Measurements from ENCODE around the gene MARCO. TPM values are rescaled to one million over a fixed set of nuclear protein-coding genes. Genes with fewer than 3 reads are reported as not detected.

Gene MARCO
- total RNA-seq, 4 donors from 2014 or later: 0.87 to 23.7 (median 2.9) TPM

- no peak for DNase-seq
- Histone ChIP-seq H3K4me3 (no peak overlapping the region), H3K4me1 (no peaks in the 10 kb centered on the region), H3K27ac (no peak overlapping the region), H3K27me3 (peaks cover 0 to 13% (median 0%) of the 10 kb centered on the region in 4 donors), H3K36me3 (no peaks in the 10 kb centered on the region), H3K9me3 (no peaks in the 10 kb centered on the region)
- intact Hi-C loops (cut with DNase I): no loop called here
- TF ChIP-seq CTCF (IDR thresholded peaks at IDR 0.05) (no peak), POLR2A (IDR thresholded peaks at IDR 0.05) (no peak)
- whole genome bisulfite sequencing, 2 donors: 75 to 84% methylated on average over 8 to 10 of the region's 10 CpGs
Observed at GRCh38 chr2:118990757-118991545, 49.0 kb downstream of the MARCO start.

- intact Hi-C loops (cut with DNase I): no loop called here
- no peaks in the 10 kb centered on the region for H3K36me3 ChIP-seq
- H3K4me3 ChIP-seq: no peak overlapping the region
- no peak overlapping the region for H3K27ac ChIP-seq
- WGBS, 2 donors: 80 to 86% methylated on average over 1 of the region's 1 CpG
- no peak for DNase-seq
- TF ChIP-seq POLR2A (IDR thresholded peaks at IDR 0.05) (no peak), CTCF (IDR thresholded peaks at IDR 0.05) (no peak)
- H3K9me3 ChIP-seq: no peaks in the 10 kb centered on the region
- peaks cover 0 to 13% (median 0%) of the 10 kb centered on the region in 4 donors for H3K27me3 ChIP-seq
- H3K4me1 ChIP-seq: no peaks in the 10 kb centered on the region
Observed at GRCh38 chr2:118991554-118991953, 49.6 kb downstream of the MARCO start.

GRCh38 chr2:118992740-118993391 is 50.9 kb downstream of the MARCO start:
- peaks cover 0 to 7% (median 0%) of the 10 kb centered on the region in 4 donors for H3K27me3 ChIP-seq
- no peak for TF ChIP-seq CTCF (IDR thresholded peaks at IDR 0.05)
- no peak for TF ChIP-seq POLR2A (IDR thresholded peaks at IDR 0.05)
- no peaks in the 10 kb centered on the region for H3K9me3 ChIP-seq
- WGBS, 2 donors: 56 to 65% methylated on average over 13 of the region's 13 CpGs
- H3K27ac ChIP-seq: no peak overlapping the region
- no peaks in the 10 kb centered on the region for H3K36me3 ChIP-seq
- no peak for DNase-seq
- intact Hi-C loops (cut with DNase I): no loop called here
- H3K4me1 ChIP-seq: no peaks in the 10 kb centered on the region
- no peak overlapping the region for H3K4me3 ChIP-seq

GRCh38 chr2:118993392-118993752 is 51.4 kb downstream of the MARCO start:
- WGBS, 2 donors: 61 to 73% methylated on average over 2 of the region's 4 CpGs
- no peak overlapping the region for H3K4me3 ChIP-seq
- intact Hi-C loops (cut with DNase I): no loop called here
- H3K27ac ChIP-seq: no peak overlapping the region
- H3K27me3 ChIP-seq: peaks cover 0 to 6% (median 0%) of the 10 kb centered on the region in 4 donors
- TF ChIP-seq POLR2A (IDR thresholded peaks at IDR 0.05) (no peak), CTCF (IDR thresholded peaks at IDR 0.05) (no peak)
- H3K36me3 ChIP-seq: no peaks in the 10 kb centered on the region
- no peaks in the 10 kb centered on the region for H3K4me1 ChIP-seq
- H3K9me3 ChIP-seq: no peaks in the 10 kb centered on the region
- DNase-seq: no peak

- no peak for DNase-seq
- WGBS, 2 donors: 70% methylated on average over 5 of the region's 14 CpGs
Observed at GRCh38 chr2:118994172-118994700, 52.2 kb downstream of the MARCO start.

More at GRCh38 chr2:118994172-118994700, 52.2 kb downstream of the MARCO start:
- Histone ChIP-seq H3K4me3 (no peak overlapping the region), H3K36me3 (no peaks in the 10 kb centered on the region), H3K27ac (no peak overlapping the region), H3K9me3 (no peaks in the 10 kb centered on the region), H3K27me3 (no peaks in the 10 kb centered on the region), H3K4me1 (no peaks in the 10 kb centered on the region)
- TF ChIP-seq POLR2A (IDR thresholded peaks at IDR 0.05) (no peak), CTCF (IDR thresholded peaks at IDR 0.05) (no peak)
- intact Hi-C loops (cut with DNase I): no loop called here
